Measurements from ENCODE around the gene SOCS4. TPM values are rescaled to one million over a fixed set of nuclear protein-coding genes. Genes with fewer than 3 reads are reported as not detected.
A peak's percentile ranks its signal among the peaks of the same experiment; 100 is the strongest.
"Not testable (repeated sequence)": the region's sequence is repeated elsewhere in the genome, so short reads cannot be mapped to it uniquely, and the experiment has no call there.

Gene SOCS4
- total RNA-seq, 2 donors from 2014 or later, result 6.6 to 9.9 TPM

DNA sequence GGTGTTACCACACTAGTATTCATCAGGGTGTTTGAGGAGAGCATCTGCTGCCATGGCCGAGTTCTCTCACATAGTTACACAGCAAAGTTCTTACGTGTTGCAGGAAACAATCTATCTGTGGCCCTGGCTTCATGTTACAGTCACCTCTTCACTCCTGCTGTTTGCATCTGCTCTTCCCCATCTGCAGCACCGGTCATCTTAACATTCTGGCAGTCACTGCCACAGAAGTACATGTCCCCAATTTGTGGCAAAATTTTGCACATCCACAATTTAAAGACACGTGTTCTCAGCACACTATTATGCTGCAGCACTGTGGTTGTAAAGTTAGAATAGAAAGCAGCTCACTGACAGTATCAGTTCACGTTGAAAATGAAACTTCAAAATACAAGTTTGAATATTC, 47.6 kb downstream of the SOCS4 start:
- TF ChIP-seq POLR2A (IDR thresholded peaks at IDR 0.05), result no peak
- no peak for TF ChIP-seq CTCF (IDR thresholded peaks at IDR 0.05)
- 22 to 35% methylated on average over 5 of the region's 5 CpGs for WGBS, 2 donors
- DNase-seq (no peak), ATAC-seq (no peak)
- Histone ChIP-seq H3K4me1 (no peaks in the 10 kb centered on the region), H3K36me3 (replicated peaks in 1 of 2; ENCODE audit: insufficient read depth in 1 of 2, low read depth in 2 of 2) (no peaks in the 10 kb centered on the region), H3K4me3 (no peak overlapping the region), H3K9me3 (no peaks in the 10 kb centered on the region), H3K27ac (no peak overlapping the region), H3K27me3 (no peaks in the 10 kb centered on the region)
- intact Hi-C loops (cut with DNase I), result no loop called here

DNA sequence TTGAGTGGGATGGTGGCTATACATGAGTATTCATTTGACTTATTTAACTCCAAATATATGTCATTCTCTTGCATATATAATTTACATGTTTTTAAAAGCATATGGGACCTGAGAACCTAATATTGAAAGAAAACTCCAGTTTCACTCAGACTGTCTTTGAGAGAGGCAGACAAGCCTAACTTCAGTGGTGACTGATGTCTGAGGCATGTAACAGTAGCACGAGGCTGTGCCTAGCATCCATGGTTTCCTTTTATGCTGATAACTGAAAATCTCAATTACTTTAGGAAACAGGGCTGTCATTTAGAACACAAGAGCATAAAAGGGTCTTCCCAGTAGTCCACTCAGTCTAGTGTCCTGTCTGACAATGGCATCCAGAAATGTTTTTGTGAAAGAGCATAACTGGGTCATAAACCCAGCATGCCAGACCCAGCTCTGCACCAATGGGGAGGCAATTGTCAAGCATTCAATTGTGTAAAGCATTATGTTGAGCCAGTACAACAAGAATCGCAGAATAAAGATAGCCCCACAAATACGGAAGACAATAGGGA, 48.7 kb downstream of the SOCS4 start:
- 84 to 89% methylated on average over 3 of the region's 3 CpGs for WGBS, 2 donors
- Histone ChIP-seq H3K4me3 (no peak overlapping the region), H3K27me3 (no peaks in the 10 kb centered on the region), H3K4me1 (no peaks in the 10 kb centered on the region), H3K9me3 (no peaks in the 10 kb centered on the region), H3K36me3 (replicated peaks in 1 of 2; ENCODE audit: insufficient read depth in 1 of 2, low read depth in 2 of 2) (no peaks in the 10 kb centered on the region), H3K27ac (no peak overlapping the region)
- intact Hi-C loops (cut with DNase I), result no loop called here
- DNase-seq, result no peak
- no peak for ATAC-seq
- TF ChIP-seq POLR2A (IDR thresholded peaks at IDR 0.05) (no peak), CTCF (IDR thresholded peaks at IDR 0.05) (no peak)

DNA sequence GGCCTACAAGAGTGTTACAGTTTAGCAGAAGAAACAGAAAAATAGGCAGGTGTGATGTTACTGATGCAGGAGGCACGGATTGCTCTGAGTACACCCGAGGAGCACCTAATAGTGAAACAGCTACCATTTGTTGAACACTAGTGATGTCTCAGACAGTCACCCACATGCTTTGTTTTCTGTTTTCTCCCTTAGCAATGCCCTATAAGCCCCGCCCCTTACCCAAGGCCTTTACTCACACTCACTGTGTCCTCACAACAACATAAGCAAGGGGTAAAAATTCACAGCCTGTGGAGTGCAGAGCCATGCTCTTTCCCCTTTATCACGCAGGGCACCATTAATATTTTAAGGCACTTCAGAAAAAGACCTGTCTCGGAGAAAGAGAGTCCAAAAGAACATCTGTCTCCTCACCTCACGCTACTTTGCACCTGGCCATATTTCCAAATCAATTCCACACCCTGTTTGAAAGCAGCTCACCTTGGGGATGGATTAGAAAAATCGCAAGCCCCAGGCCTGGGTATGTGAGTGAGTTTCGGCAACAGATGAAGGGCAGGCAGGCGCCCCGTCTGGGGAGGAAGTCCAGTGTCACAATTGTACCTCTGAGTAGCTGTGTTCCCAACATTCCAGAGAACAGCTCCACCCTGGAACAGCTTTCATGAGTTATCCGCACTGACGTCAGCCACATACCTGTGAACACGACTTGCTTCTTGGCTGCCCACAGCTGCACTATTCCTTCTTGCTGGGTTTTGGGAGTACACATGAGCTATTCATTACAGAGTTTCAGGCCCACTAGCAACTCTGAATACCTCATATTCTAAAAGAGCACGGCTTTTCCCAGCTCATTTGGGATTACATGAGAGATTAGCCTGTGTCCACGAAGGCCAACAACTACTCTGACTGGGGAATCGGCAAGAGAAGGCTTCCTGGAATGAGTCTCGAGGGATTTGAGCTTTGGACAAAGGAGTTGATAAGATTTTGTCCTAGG, 50.4 kb downstream of the SOCS4 start:
- 54 to 58% methylated on average over 17 of the region's 17 CpGs for WGBS, 2 donors
- peak overlapping the region; percentile 47 to 70 (median 59) for H3K27ac ChIP-seq
- DNase-seq (peak; percentile 40 to 69 (median 54)), ATAC-seq (peak; percentile 88)
- no peaks in the 10 kb centered on the region for H3K27me3 ChIP-seq
- no peaks in the 10 kb centered on the region for H3K36me3 ChIP-seq (replicated peaks in 1 of 2; ENCODE audit: insufficient read depth in 1 of 2, low read depth in 2 of 2)
- no peak overlapping the region for H3K4me3 ChIP-seq
- H3K4me1 ChIP-seq, result no peaks in the 10 kb centered on the region
- intact Hi-C loops (cut with DNase I), result no loop called here
- TF ChIP-seq POLR2A (IDR thresholded peaks at IDR 0.05), result peak in 2 of 3 donors; percentile 28 to 44
- no peak for TF ChIP-seq CTCF (IDR thresholded peaks at IDR 0.05)
- no peaks in the 10 kb centered on the region for H3K9me3 ChIP-seq

- intact Hi-C loops (cut with DNase I), result not testable (repeated sequence)
Observed at GRCh38 chr14:55079961-55080360, 52.9 kb downstream of the SOCS4 start.

GRCh38 chr14:55084401-55085059, 57.5 kb downstream of the SOCS4 start:
- Histone ChIP-seq H3K27me3 (no peaks in the 10 kb centered on the region), H3K9me3 (no peaks in the 10 kb centered on the region), H3K27ac (no peak overlapping the region), H3K4me1 (peaks cover 15% of the 10 kb centered on the region), H3K4me3 (no peak overlapping the region), H3K36me3 (replicated peaks in 1 of 2; ENCODE audit: insufficient read depth in 1 of 2, low read depth in 2 of 2) (no peaks in the 10 kb centered on the region)
- ATAC-seq, result peak; percentile 7
- intact Hi-C loops (cut with DNase I), result loop anchor here (5.0 kb wide), 1 partner anchor 78 kb away; no protein-coding TSS in a partner anchor
- TF ChIP-seq POLR2A (IDR thresholded peaks at IDR 0.05), result no peak
- no peak for TF ChIP-seq CTCF (IDR thresholded peaks at IDR 0.05)
- DNase-seq, result no peak

More at GRCh38 chr14:55079961-55080360, 52.9 kb downstream of the SOCS4 start:
- H3K4me3 ChIP-seq; H3K36me3 ChIP-seq (replicated peaks in 1 of 2; ENCODE audit: insufficient read depth in 1 of 2, low read depth in 2 of 2); ATAC-seq; DNase-seq; H3K4me1 ChIP-seq; H3K27me3 ChIP-seq; H3K27ac ChIP-seq; H3K9me3 ChIP-seq: not testable (repeated sequence)
- WGBS, 2 donors, result 73 to 75% methylated on average over 6 of the region's 6 CpGs

Measured in body of pancreas (tissue), 4 donors.